Activated naive CD8-positive, alpha-beta T cell (primary cell): ENCODE data around the gene RALGAPA2.
"Not testable (repeated sequence)": the region's sequence is repeated elsewhere in the genome, so short reads cannot be mapped to it uniquely, and the experiment has no call there.

Source experiments
- H3K27ac Mint-ChIP-seq: one replicate; pipeline ENCODE4 v1.8.0; 2021; ENCODE audit warnings: mixed read lengths
- H3K27me3 Mint-ChIP-seq: one replicate; pipeline ENCODE4 v1.8.0; 2021; ENCODE audit warnings: mixed read lengths
- H3K36me3 Mint-ChIP-seq: one replicate; pipeline ENCODE4 v1.8.0; 2021; ENCODE audit warnings: mixed read lengths
- H3K4me1 Mint-ChIP-seq: one replicate; pipeline ENCODE4 v1.8.0; 2021; ENCODE audit warnings: low read depth, mixed read lengths
- H3K4me3 Mint-ChIP-seq: one replicate; pipeline ENCODE4 v1.8.0; 2021; ENCODE audit warnings: mild to moderate bottlenecking, mixed read lengths
- H3K9me3 Mint-ChIP-seq: one replicate; pipeline ENCODE4 v1.8.0; 2021; ENCODE audit warnings: low read depth, mixed read lengths

The RALGAPA2 gene

DNA sequence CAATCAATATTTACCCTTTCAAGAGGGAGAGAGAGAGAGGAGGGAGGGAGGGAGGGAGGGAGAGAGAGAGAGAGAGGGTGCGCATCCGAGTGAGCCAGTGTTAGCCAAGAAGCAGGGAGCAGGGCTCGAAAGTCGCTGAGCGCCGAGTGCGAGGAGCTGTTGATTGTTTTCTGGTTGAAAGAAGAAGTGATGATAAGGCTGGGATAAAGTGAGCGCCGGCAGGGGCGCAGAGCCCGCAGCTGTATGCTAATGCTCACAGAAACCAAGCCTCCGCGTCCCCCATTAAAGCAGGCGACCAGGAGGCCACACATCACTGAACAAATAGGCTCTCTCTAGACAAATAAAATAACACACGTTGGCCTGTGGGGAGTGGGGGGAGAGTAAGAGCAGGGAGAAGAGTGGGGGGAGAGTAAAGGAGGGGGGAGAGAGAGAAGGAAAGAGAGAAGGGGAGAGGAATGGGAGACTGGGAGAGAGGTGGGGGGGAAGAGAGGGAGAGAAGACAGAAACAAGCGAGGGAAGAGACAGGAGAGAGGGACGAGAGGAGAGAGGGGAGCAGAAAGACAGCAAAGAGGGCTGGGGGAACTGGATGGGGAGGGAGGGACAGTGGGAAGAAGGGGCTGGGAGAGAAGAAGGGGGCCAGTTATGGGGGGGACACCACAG lies 349.5 kb downstream of the RALGAPA2 start:
- H3K9me3 Mint-ChIP-seq = no peaks in the 10 kb centered on the region
- no peak overlapping the region for H3K27ac Mint-ChIP-seq
- peaks cover 22% of the 10 kb centered on the region for H3K4me1 Mint-ChIP-seq
- H3K4me3 Mint-ChIP-seq = no peak overlapping the region
- no peaks in the 10 kb centered on the region for H3K36me3 Mint-ChIP-seq
- peaks cover 35% of the 10 kb centered on the region for H3K27me3 Mint-ChIP-seq

- H3K27ac Mint-ChIP-seq = no peak overlapping the region
- H3K27me3 Mint-ChIP-seq = peaks cover 26% of the 10 kb centered on the region
- peaks cover 17% of the 10 kb centered on the region for H3K4me1 Mint-ChIP-seq
- peak overlapping the region; percentile 33 for H3K4me3 Mint-ChIP-seq
- no peaks in the 10 kb centered on the region for H3K36me3 Mint-ChIP-seq
- no peaks in the 10 kb centered on the region for H3K9me3 Mint-ChIP-seq
Observed at GRCh38 chr20:20360464-20360863, 352.0 kb downstream of the RALGAPA2 start.

- H3K27ac Mint-ChIP-seq = no peak overlapping the region
- no peaks in the 10 kb centered on the region for H3K36me3 Mint-ChIP-seq
- no peaks in the 10 kb centered on the region for H3K9me3 Mint-ChIP-seq
- H3K4me3 Mint-ChIP-seq = no peak overlapping the region
- H3K4me1 Mint-ChIP-seq = peaks cover 14% of the 10 kb centered on the region
- H3K27me3 Mint-ChIP-seq = peaks cover 23% of the 10 kb centered on the region
Observed at GRCh38 chr20:20359628-20360027, 352.8 kb downstream of the RALGAPA2 start.

DNA sequence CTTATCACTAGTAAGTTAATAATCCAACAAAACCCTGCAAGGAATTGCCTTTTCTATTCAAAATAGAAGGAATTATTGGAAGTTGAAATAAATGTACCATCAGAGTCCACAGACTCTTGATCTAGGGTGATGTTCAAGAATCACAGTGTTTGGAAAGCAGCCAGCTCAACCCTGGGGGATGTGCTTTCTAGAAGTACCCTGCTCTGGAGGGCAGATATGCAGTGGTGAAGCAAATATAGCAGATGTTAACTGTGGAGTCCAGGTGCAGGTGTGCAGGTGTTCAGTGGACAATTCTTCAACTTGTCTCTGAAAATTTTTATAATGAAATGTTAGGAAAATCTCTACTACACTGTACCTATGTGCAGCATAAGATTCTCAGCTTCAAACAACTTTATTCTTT lies 353.6 kb downstream of the RALGAPA2 start:
- Mint-ChIP-seq H3K9me3 (no peaks in the 10 kb centered on the region), H3K27ac (no peak overlapping the region), H3K27me3 (peaks cover 28% of the 10 kb centered on the region), H3K4me3 (no peak overlapping the region), H3K4me1 (peaks cover 14% of the 10 kb centered on the region), H3K36me3 (no peaks in the 10 kb centered on the region)

DNA sequence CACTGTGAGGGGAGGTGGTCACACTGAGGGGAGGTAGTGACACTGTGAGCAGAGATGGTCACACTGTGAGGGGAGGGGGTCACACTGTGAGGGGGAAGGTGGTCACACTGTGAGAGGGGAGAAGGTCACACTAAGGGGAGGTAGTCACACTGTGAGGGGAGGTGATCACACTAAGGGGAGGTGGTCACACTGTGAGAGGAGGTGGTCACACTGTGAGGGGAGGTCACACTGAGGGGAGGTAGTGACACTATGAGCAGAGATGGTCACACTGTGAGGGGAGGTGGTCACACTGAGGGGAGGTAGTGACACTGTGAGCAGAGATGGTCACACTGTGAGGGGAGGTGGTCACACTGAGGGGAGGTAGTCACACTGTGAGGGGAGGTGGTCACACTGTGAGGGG lies 356.9 kb downstream of the RALGAPA2 start:
- H3K27ac Mint-ChIP-seq, H3K4me1 Mint-ChIP-seq, H3K9me3 Mint-ChIP-seq, H3K4me3 Mint-ChIP-seq, H3K36me3 Mint-ChIP-seq: not testable (repeated sequence)
- peaks cover 18% of the 10 kb centered on the region for H3K27me3 Mint-ChIP-seq

DNA sequence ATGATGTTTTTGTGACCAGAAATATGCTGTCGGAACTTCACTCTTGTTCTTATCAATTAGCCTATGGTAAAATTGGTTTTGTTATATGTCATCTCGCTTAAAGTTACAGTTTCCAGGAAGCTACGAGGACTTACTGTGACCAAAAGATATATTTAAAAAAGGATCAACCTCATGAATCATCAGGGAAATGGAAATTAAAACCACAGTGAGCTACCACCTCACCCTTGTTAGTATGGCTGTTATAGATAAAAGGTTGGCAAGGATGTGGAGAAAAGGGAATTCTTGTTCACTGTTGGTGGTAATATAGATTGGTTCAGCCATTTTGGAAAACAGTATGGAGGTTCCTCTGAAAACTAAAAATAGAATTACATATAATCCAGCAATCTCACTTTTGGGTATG lies 358.9 kb downstream of the RALGAPA2 start:
- H3K9me3 Mint-ChIP-seq = peaks cover 3% of the 10 kb centered on the region
- H3K27me3 Mint-ChIP-seq = peaks cover 19% of the 10 kb centered on the region
- no peaks in the 10 kb centered on the region for H3K36me3 Mint-ChIP-seq
- no peak overlapping the region for H3K27ac Mint-ChIP-seq
- no peaks in the 10 kb centered on the region for H3K4me1 Mint-ChIP-seq
- no peak overlapping the region for H3K4me3 Mint-ChIP-seq

DNA sequence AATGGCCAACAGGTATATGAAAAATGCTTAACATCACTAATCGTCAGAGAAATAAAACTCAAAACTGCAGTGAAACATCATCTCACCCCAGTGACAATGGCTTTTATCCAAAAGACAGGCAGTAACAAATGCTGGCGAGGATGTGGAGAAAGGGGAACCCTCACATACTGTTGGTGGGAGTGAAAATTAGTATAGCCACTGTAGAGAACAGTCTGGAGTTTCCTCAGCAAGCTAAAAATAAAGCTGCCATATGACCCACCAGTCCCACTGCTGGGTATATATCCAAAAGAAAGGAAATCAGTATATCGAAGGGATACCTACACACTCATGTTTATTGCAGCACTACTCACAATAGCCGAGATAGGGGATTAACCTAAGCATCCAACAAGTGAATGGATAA lies 368.0 kb downstream of the RALGAPA2 start:
- H3K9me3 Mint-ChIP-seq = peaks cover 5% of the 10 kb centered on the region
- H3K27ac Mint-ChIP-seq = no peak overlapping the region
- H3K4me1 Mint-ChIP-seq = no peaks in the 10 kb centered on the region
- H3K4me3 Mint-ChIP-seq = no peak overlapping the region
- H3K27me3 Mint-ChIP-seq = peaks cover 9% of the 10 kb centered on the region
- peaks cover 2% of the 10 kb centered on the region for H3K36me3 Mint-ChIP-seq

GRCh38 chr20:20343932-20344331 lies 368.5 kb downstream of the RALGAPA2 start:
- H3K27ac Mint-ChIP-seq = no peak overlapping the region
- no peaks in the 10 kb centered on the region for H3K4me1 Mint-ChIP-seq
- peaks cover 6% of the 10 kb centered on the region for H3K27me3 Mint-ChIP-seq
- peaks cover 5% of the 10 kb centered on the region for H3K9me3 Mint-ChIP-seq
- H3K36me3 Mint-ChIP-seq = peaks cover 2% of the 10 kb centered on the region
- no peak overlapping the region for H3K4me3 Mint-ChIP-seq
